Loucy (cell line): ENCODE results near the gene FAHD2B.
"Not testable (repeated sequence)": the region's sequence is repeated elsewhere in the genome, so short reads cannot be mapped to it uniquely, and the experiment has no call there.

Source experiments
- H2AFZ ChIP-seq: fragments of 200-600 bp; sonication (generic); 2 replicates; pipeline ENCODE4 v1.6.0; 2016; ENCODE audit warnings: antibody characterized with exemption, mild to moderate bottlenecking, low read length, moderate library complexity
- H3F3A ChIP-seq: fragments of 200-600 bp; 2 replicates; pipeline ENCODE4 v1.6.0; 2016; ENCODE audit warnings: antibody characterized with exemption, low read depth, mild to moderate bottlenecking
- H3K27me3 ChIP-seq: fragments of 200-600 bp; sonication (generic); 2 replicates; pipeline ENCODE4 v1.6.1; 2014; ENCODE audit warnings: low read length, mild to moderate bottlenecking; ENCODE audit not compliant: insufficient read depth, poor library complexity, severe bottlenecking
- H3K36me3 ChIP-seq: fragments of 200-600 bp; sonication (generic); 2 replicates; pipeline ENCODE4 v1.6.1; 2016; ENCODE audit warnings: low read length; ENCODE audit not compliant: insufficient read depth
- H3K4me1 ChIP-seq: fragments of 200-600 bp; sonication (generic); 2 replicates; pipeline ENCODE4 v1.5.1; 2014; ENCODE audit warnings: low read length, mild to moderate bottlenecking; ENCODE audit not compliant: insufficient read depth, poor library complexity, severe bottlenecking
- H3K4me2 ChIP-seq: fragments of 200-600 bp; sonication (generic); 2 replicates; pipeline ENCODE4 v1.6.0; 2014; ENCODE audit warnings: antibody characterized with exemption, low read length, low read depth, mild to moderate bottlenecking; ENCODE audit not compliant: poor library complexity, severe bottlenecking
- H3K4me3 ChIP-seq: fragments of 200-600 bp; sonication (generic); 2 replicates; pipeline ENCODE4 v1.5.1; 2014; ENCODE audit warnings: low read length, mild to moderate bottlenecking, mixed read lengths; ENCODE audit not compliant: poor library complexity, severe bottlenecking
- H3K79me2 ChIP-seq: fragments of 200-600 bp; sonication (generic); 2 replicates; pipeline ENCODE4 v1.6.1; 2014; ENCODE audit warnings: low read length; ENCODE audit not compliant: insufficient read depth
- H3K9ac ChIP-seq: fragments of 200-600 bp; sonication (generic); 2 replicates; pipeline ENCODE4 v1.6.0; 2014; ENCODE audit warnings: mild to moderate bottlenecking, low read depth, low read length, moderate library complexity; ENCODE audit not compliant: poor library complexity, severe bottlenecking
- H3K9me2 ChIP-seq: fragments of 200-600 bp; sonication (generic); replicated peaks from 2 replicates; pipeline ENCODE4 v1.6.1; 2016; ENCODE audit warnings: low read depth, low read length, mixed read lengths
- H3K9me3 ChIP-seq: fragments of 200-600 bp; sonication (generic); 2 replicates; pipeline ENCODE4 v1.6.1; 2014; ENCODE audit warnings: mild to moderate bottlenecking, antibody characterized with exemption, low read length, low read depth; ENCODE audit not compliant: insufficient read depth
- H4K20me1 ChIP-seq: fragments of 200-600 bp; sonication (generic); 2 replicates; pipeline ENCODE4 v1.6.0; 2014; ENCODE audit warnings: antibody characterized with exemption, low read length, mild to moderate bottlenecking; ENCODE audit not compliant: insufficient read depth, poor library complexity, severe bottlenecking
- EZH2phosphoT487 ChIP-seq: fragments of 200-600 bp; IDR thresholded peaks from 2 replicates; pipeline ENCODE4 v1.6.1; 2018; ENCODE audit warnings: antibody characterized with exemption, mild to moderate bottlenecking, moderate library complexity, borderline replicate concordance
- TF ChIP-seq, protein P1 (sequence below): fragments of 200-600 bp; sonication (generic); conservative IDR thresholded peaks from 2 replicates; pipeline ENCODE4 v1.5.1; 2014; ENCODE audit warnings: mild to moderate bottlenecking, antibody characterized with exemption, low read length

The FAHD2B gene

GRCh38 chr2:97080855-97081254 is 13.8 kb downstream of the FAHD2B start:
- not testable (repeated sequence) for H3K79me2 ChIP-seq, H3K9ac ChIP-seq, H4K20me1 ChIP-seq, H3K4me3 ChIP-seq, H3F3A ChIP-seq, H3K4me1 ChIP-seq, H3K36me3 ChIP-seq, H2AFZ ChIP-seq, H3K27me3 ChIP-seq, H3K4me2 ChIP-seq, H3K9me3 ChIP-seq, H3K9me2 ChIP-seq

- not testable (repeated sequence) for H3K79me2 ChIP-seq, H3K9ac ChIP-seq, H3K4me2 ChIP-seq
These were observed 17.5 kb downstream of the FAHD2B start for GRCh38 chr2:97077213-97077612.

DNA sequence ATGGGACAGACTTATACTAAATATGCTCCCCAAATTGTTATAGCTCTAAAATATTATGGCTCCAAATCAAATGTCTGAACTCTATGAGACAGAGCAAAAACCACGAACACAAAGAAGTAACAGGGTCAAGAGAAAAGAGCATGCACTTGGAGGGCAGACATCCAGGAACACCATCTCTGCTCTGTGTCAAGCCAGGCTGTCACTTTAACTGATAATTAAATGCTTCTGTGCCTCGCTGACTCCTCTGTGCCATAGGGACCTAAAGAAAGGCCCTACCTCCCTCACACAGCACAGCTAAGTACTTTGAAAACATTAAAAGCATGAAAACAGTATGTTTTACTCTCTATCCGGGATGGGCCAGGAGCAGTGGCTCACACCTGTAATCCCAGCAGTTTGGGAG is 23.8 kb downstream of the FAHD2B start:
- H4K20me1 ChIP-seq, H3K9me2 ChIP-seq, H3K36me3 ChIP-seq, H3K4me1 ChIP-seq, H3K4me3 ChIP-seq, H3F3A ChIP-seq, H3K27me3 ChIP-seq, H2AFZ ChIP-seq, H3K4me2 ChIP-seq, H3K9me3 ChIP-seq, H3K79me2 ChIP-seq, H3K9ac ChIP-seq: not testable (repeated sequence)

More at GRCh38 chr2:97077213-97077612, 17.5 kb downstream of the FAHD2B start:
- not testable (repeated sequence) for H2AFZ ChIP-seq, H3K36me3 ChIP-seq, H3K9me2 ChIP-seq, H3K4me1 ChIP-seq, H3F3A ChIP-seq, H4K20me1 ChIP-seq, H3K4me3 ChIP-seq, H3K9me3 ChIP-seq, H3K27me3 ChIP-seq

- not testable (repeated sequence) for H3K79me2 ChIP-seq, H3K4me3 ChIP-seq, H3K4me2 ChIP-seq, H4K20me1 ChIP-seq, H3F3A ChIP-seq, H3K36me3 ChIP-seq, H3K9ac ChIP-seq, H2AFZ ChIP-seq, H3K4me1 ChIP-seq, H3K9me2 ChIP-seq, H3K27me3 ChIP-seq, H3K9me3 ChIP-seq
These were observed 26.0 kb downstream of the FAHD2B start for GRCh38 chr2:97068722-97069121.

DNA sequence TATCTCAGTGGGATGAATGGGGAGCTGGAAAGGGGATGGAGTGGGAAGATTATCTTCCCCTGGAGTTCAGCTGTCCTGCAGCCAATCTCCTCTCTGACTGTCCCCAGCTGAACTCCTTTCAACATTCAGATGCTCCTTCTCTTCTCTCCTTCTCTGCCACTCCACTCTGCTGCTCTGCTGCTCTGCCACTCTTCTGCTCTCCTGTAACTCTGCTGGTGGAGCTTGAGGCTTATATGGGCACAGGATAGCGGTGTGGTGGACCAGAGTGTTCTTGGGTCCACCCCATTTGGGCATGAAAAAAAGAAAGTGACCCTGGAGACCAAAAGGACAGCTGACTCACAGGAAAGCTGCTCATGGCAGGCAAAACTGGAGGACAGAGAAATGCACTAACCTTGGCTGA is 26.6 kb downstream of the FAHD2B start:
- H2AFZ ChIP-seq: no peak overlapping the region
- no peaks in the 10 kb centered on the region for H3K9me2 ChIP-seq
- no peaks in the 10 kb centered on the region for H3F3A ChIP-seq
- no peaks in the 10 kb centered on the region for H3K9me3 ChIP-seq
- no peak overlapping the region for H3K9ac ChIP-seq
- H3K4me3 ChIP-seq: no peak overlapping the region
- H3K4me1 ChIP-seq: no peaks in the 10 kb centered on the region
- H3K36me3 ChIP-seq: no peaks in the 10 kb centered on the region
- TF ChIP-seq, protein P1, sequence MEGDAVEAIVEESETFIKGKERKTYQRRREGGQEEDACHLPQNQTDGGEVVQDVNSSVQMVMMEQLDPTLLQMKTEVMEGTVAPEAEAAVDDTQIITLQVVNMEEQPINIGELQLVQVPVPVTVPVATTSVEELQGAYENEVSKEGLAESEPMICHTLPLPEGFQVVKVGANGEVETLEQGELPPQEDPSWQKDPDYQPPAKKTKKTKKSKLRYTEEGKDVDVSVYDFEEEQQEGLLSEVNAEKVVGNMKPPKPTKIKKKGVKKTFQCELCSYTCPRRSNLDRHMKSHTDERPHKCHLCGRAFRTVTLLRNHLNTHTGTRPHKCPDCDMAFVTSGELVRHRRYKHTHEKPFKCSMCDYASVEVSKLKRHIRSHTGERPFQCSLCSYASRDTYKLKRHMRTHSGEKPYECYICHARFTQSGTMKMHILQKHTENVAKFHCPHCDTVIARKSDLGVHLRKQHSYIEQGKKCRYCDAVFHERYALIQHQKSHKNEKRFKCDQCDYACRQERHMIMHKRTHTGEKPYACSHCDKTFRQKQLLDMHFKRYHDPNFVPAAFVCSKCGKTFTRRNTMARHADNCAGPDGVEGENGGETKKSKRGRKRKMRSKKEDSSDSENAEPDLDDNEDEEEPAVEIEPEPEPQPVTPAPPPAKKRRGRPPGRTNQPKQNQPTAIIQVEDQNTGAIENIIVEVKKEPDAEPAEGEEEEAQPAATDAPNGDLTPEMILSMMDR: no peak
- no peak for TF ChIP-seq EZH2phosphoT487
- H4K20me1 ChIP-seq: no peaks in the 10 kb centered on the region
- no peak overlapping the region for H3K4me2 ChIP-seq
- no peaks in the 10 kb centered on the region for H3K27me3 ChIP-seq
- no peaks in the 10 kb centered on the region for H3K79me2 ChIP-seq
